C4-2B (cell line): Measurements from ENCODE around the gene DUSP23.

Source experiments
- CTCF ChIP-seq: fragments of 450-650 bp; conservative IDR thresholded peaks from 2 replicates; pipeline ENCODE4 v1.5.1; 2017; ENCODE audit warnings: mild to moderate bottlenecking
- ZFX ChIP-seq: fragments of 450-650 bp; IDR thresholded peaks from 2 replicates; pipeline ENCODE4 v1.6.1; 2017

DNA sequence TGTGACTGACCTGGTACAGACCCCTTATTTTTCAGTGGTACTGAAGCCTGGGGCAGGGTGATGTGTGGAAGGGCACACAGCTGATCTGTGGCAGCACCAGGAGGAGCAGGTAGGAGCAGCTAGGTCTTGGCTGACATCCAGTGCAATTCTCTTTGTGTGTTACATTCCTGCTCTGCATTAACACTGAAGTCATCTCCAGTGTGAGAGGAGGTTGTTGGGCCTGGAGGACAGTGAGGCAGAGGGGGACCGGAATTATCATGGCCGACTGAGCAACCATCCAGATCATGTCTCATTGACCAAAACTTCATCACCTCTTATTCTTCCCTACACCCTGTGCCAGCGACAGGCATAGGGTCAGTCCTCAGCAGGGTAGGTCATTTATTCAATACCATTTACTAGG is 47.4 kb downstream of the DUSP23 start:
- TF ChIP-seq CTCF (no peak), ZFX (no peak)
